ENCODE data around the gene DNASE1L3.
"Not testable (repeated sequence)": the region's sequence is repeated elsewhere in the genome, so short reads cannot be mapped to it uniquely, and the experiment has no call there.

Gene DNASE1L3, protein sequence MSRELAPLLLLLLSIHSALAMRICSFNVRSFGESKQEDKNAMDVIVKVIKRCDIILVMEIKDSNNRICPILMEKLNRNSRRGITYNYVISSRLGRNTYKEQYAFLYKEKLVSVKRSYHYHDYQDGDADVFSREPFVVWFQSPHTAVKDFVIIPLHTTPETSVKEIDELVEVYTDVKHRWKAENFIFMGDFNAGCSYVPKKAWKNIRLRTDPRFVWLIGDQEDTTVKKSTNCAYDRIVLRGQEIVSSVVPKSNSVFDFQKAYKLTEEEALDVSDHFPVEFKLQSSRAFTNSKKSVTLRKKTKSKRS

DNA sequence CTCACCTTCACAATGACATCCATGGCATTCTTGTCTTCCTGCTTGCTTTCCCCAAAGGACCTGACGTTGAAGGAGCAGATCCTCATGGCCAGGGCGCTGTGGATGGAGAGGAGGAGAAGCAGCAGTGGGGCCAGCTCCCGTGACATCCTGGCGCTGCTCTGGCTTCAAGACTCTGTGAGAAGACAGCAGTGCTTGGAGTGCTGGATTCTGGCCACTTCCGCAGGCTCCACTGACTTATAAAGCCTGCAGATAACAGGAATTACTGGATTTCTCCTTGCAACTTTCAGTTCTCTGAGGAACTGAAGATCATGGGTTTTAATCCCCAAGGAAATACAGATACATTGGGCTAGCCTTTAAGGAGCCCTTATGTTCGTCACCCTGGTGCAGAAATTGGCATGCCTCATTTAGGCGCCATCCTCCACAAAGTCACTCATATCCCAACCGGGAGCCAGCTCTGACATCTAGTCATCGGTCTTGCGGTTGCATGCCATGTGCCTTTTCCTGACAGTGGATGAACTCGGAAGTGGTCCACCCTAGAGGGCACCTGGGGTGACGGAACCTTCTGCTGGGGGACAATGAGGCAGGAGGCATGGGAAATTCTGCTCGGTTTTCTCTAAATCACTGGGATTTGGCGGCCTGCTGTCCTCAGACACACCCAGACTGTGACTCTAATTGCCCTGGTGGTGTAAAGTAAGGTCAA is at the start of gene DNASE1L3:
Gene DNASE1L3, minus strand, starts transcription at position 212 of the 700 bp plus-strand sequence. Its CDS starts 66 bp downstream, at position 146.
- DNase-seq (ENCODE audit: low read depth in 2 of 2): no peak

DNA sequence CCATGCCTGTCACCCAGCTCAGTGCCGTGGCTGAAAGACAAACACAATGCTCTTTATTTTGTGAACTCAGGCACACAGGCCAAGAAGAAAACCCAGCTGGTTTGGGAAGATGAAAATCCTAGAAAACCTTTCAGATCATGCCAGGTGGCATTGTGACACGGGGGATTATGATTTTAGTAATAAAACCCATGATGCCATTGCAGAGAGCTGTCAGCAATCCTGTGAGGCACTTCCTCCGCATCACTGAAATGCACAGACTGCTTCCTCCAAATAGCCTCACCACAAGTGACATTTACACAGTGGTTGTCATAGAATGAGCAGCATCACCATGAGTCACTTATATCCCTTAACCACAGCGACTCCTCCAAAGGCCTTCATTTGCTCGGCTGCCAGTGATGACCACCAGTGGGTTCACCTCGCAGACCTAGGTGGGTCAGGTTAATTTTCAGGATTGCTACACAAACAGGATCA is 49.5 kb upstream of the DNASE1L3 start:
- DNase-seq (ENCODE audit: low read depth in 2 of 2): no peak

DNA sequence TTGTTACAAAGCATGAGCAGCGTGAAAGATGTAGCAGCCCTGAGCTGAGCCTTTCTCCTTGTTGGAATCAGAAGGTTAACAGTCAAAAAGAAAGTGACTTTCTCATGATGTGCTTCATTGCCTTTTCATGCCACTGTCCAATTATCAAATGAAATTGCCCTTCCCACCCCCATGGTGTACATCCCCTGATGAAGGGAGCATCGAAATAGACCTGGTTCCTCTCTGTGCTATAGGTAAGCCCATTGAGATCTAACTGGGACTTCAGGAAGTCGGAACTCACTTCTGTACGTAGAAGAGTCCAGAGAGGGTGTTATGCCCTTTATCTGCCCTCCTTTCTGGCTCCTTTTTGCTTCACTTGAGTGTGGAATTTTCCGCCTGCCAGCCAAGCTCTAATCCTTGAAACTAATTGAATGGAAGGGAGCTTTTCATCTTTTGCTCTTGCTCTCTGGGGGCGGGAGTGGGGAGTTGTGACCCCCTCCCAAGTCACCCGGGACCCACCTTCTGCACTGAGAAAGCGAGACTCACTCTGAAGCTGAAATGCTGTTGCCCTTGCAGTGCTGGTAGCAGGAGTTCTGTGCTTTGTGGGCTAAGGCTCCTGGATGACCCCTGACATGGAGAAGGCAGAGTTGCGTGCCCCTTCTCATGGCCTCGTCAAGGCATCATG is 47.8 kb upstream of the DNASE1L3 start:
- DNase-seq (ENCODE audit: low read depth in 2 of 2): no peak

DNA sequence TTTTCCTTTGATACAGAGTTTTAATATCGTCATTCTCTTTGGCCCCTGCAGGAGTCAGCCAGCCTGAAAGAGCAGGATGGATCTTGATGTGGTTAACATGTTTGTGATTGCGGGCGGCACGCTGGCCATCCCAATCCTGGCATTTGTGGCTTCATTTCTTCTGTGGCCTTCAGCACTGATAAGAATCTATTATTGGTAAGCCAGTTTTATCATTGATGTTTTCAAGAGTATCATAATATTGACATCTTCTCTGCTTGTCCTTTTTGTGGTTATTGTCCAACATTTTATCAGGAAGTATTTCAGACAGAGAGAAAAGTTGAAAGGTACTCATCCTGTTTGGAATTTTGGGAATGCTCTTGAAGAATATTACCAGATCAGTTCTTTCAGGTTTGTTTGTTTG is 45.7 kb upstream of the DNASE1L3 start:
- no peak for DNase-seq (ENCODE audit: low read depth in 2 of 2)

DNA sequence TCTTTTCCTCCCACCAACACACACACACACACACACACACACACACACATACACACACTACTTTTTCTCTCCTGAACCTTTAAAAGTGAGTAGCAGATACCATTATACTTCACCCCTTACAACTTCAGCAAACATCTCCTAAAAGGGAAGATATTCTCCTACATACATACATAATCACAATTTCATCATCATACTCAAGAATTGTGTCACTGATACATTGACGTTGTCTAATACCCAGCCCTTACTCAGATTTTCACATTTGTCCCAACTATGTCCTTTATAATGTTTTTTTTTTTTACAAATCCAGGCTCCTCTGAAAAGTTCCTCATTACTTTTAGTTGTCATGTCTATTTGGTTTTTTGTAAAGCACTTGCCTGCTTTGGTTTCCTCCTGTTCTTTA is 45.3 kb upstream of the DNASE1L3 start:
- DNase-seq (ENCODE audit: low read depth in 2 of 2): no peak

DNA sequence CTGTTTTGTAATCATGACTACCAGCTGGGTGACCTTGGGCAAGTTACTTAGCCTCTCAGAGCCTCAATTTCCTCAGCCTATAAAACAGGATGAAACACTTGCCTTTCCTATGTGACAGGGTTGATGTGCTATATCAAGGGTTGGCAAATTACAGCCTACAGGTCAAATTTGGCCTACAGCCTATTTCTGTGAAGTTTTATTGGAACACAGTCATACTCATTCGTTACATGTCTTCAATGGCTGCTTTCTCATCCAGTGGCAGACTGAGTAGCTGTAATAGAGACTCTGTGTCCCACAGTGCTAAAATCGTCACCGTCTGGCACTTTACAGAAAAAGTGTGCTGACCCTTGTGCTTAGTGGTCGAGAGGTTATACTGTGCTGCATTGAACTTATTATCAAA is 43.4 kb upstream of the DNASE1L3 start:
- no peak for DNase-seq (ENCODE audit: low read depth in 2 of 2)

DNA sequence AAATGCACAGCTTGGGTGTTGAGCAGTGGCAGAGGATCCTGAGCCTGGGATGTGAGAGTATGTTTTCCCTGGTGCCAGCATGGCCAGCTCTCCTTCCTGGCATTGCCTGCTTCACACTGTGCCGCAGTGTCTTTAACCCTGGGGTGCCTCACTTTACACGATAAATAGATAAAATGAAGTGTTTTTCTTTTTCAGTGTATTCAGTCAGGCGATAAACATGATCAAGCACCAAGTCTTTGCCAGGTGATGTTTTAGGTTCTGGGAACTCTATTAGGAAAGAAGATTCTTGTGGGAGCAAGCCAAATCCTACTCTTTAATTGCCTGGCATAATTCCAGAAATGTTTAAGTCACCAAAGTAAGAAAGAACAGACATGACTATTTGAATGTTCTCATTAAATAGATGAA is 40.9 kb upstream of the DNASE1L3 start:
- no peak for DNase-seq (ENCODE audit: low read depth in 2 of 2)

DNA sequence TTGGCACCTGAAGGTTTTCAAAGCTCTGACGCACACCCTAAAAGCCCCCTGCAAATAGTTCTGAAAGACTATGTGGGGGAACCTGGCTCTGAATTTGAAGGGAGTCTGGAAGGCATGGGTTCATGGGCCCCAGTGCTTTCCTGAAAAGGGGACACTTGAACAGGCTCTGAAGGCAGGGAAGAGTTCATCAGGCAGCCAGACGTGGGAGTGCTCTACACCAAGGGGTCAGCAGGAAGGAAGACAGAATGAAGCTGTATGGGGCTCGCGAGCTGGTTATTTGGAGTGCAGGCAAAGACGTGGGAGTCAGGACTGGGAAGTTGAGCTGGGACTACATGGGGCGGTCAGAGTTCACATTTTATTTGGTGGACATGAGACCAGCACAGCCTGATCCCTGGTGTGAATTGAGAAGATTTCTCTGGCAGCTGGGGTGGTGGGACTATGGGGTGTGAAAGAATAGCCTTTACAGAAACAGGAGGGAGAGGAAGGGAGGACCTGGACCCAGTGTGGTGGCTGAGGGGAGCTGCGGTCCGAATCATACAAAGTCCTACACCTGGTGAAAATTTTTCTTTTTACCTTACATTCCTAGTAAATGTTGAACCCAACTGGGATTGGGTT is 39.4 kb upstream of the DNASE1L3 start:
- DNase-seq (ENCODE audit: low read depth in 2 of 2): no peak

DNA sequence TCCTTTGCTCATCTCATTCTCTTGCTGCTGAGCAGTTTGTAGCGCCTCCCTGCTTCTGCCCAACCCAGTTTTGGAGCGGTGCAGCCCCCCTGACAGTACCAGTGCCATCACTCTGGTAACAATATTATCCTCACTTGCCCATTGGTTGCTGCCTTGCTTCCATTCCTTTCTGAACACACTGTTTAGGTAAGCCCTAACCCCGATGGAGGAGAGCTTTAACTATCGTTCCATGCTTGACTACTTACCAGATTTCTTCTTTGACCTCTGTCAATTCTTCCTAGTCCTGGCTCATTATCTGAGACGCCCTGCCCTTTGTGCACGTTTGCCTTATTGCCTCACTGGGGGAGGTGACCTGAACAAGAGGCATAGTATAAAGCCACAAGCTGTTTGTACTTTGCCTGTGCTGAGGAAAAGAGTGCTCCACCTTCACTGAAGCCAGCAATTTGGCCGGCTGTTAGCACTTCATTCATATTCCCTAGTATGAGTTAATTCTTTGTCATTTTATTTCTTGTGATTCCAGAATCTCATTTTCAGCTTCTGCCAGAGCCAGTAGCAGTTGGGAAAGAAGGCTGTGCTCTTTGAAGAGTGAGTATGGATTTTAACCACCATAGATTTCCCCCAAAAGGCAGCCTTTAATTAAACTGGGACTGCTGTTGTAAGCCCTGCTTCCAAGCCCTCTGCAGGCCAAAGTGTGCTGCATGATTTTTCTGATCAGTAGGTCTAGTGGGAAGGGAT is 38.8 kb upstream of the DNASE1L3 start:
- no peak for DNase-seq (ENCODE audit: low read depth in 2 of 2)

DNA sequence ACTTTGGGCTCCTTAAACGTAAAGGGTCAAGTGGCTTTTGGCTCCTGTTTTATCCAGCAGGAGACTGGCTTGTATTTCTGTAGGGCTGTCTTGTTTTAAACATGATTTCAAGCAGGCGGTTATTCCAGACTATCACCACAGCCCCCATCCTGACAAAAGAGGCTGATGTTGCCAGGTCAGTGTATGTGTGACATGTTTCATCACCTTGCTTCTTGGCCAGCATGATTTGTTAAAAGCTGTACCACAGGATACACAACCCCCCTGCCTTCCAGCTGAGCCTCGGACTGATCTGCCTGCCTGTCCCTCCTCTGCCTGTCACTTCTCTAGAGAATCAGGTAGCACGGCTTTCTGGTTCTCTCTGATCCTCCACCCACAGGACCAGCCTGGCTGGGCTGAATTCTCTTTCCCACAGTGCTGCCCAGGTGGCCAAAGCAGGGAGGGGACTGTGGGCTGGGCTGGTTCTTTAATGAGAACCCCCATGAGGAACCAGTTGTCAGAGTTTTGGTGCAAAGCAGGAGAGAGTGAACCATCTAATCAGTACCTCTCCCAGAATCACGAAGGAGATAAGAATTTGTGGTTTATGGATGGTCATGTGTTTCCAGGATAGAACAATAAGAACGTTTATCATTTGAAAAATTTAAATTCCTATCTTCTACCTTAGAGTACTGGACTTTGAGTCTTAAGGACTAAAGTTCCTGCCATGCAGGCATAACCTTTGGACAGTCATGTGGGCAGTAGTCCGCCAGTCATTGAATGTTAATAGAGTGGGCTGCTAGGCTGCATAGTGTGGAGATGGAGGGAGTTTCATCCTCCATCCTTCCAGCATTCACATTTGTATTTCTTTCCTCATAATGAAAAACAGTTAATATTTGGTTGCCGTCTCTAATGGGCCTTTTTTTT is 35.6 kb upstream of the DNASE1L3 start:
- DNase-seq (ENCODE audit: low read depth in 2 of 2): no peak

DNA sequence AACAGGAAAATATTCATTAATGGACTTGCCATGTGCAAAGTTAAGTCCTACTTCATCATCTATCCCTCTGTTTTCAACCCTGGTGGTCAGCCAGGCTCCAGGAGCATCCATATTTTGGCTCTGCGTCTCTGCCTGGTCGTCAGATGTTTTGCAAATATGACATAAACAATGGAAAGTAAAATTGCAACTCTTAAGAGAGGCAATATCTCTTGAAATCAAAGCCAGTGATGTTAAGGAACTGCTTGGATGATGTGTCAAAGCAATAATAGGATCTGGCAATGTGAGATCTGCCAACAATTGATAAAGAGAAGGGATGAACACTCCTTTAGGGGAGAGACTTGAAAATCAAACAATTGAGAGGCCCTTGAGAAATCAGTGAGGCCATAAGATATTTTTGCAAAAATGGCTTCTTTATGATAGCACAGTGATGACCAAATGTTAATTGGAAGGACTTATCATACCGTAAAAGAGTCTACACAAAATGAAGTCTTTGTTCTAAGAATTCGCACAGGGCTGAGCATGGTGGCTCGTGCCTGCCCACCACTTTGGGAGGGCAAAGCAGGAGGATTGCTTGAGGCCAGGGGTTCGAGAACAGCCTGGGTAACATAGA is 33.3 kb upstream of the DNASE1L3 start:
- DNase-seq (ENCODE audit: low read depth in 2 of 2): no peak

DNA sequence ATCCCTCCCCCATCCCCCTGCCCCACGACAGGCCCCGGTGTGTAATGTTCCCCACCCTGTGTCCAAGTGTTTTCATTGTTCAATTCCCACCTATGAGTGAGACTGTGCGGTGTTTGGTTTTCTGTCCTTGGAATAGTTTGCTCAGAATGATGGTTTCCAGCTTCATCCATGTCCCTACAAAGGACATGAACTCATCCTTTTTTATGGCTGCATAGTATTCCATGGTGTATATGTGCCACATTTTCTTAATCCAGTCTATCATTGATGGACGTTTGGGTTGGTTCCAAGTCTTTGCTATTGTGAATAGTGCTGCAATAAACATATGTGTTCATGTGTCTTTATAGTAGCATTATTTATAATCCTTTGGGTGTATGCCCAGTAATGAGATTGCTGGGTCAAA is 32.1 kb upstream of the DNASE1L3 start:
- DNase-seq (ENCODE audit: low read depth in 2 of 2): not testable (repeated sequence)

DNA sequence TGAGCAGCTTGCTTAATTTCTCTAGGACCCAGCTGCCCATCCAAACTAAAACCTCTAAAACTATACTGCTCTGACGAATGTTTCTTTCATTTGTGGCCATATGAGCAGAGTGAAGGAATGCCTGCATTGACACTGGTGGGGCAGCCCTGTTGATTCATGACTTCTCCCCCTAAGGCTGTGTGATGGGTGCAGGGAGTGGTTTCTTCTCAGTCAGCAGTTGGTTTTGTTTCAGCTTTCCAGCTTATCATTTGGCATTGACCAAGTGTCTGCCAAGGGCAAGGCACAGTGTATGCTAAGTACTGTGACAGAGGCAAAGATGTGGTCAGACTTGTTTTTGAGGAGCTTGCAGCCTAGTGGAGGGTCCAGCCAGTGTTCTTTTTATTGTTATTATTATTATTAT is 31.6 kb upstream of the DNASE1L3 start:
- DNase-seq (ENCODE audit: low read depth in 2 of 2): no peak

DNA sequence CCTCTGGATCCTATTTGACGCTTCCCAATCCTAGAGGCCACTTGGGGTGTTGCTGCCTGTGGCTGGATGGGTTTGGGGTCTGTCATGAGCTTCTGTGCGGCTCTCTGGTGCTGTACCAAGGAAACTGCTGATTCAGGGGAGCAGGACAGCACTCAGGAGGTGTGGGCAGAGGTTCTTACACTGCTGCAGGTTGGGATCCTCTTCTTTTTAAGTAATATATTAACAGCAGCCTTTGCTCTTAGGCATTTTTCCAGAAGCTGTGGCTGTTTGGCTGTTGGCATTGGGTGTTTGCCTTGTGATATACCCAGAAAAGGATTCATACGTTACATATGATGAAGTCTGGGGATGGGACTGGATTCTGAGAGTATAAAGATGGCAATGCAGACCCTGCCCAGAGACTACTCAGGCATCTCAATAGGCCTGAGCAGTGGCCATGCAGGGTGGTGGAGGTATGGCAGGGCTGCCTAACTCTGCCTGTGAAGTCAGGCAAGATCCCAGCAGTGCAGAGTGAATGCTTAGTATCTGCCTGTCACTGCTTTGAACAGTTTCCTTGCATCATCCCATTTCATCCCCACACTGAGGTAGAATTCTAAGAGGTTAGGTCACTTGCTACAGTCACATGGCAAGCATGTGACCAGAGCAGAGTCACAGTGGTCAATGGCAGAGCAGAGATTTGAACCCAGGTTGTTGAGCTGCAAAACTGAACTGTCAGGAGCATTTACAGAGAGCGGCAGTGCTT is 30.7 kb upstream of the DNASE1L3 start:
- no peak for DNase-seq (ENCODE audit: low read depth in 2 of 2)

DNA sequence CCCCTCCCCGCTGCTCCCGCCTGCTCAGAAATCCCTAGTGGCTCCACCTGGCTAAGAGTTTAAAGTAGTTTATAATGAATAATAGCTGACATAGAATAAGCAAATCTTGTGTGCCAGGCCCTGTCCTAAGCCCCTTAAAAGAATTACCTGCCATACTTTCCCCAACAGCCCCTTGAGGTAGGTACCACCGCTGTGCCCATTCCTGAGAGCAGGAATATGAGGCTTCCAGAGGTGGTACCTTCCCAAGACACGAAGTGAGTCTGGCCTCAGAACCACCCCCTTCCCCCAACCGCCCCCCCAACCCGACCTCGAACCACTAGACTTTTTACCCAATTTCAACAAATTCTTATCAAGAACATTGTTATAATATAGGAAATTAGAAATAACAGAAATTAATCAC is 28.1 kb upstream of the DNASE1L3 start:
- no peak for DNase-seq (ENCODE audit: low read depth in 2 of 2)

DNA sequence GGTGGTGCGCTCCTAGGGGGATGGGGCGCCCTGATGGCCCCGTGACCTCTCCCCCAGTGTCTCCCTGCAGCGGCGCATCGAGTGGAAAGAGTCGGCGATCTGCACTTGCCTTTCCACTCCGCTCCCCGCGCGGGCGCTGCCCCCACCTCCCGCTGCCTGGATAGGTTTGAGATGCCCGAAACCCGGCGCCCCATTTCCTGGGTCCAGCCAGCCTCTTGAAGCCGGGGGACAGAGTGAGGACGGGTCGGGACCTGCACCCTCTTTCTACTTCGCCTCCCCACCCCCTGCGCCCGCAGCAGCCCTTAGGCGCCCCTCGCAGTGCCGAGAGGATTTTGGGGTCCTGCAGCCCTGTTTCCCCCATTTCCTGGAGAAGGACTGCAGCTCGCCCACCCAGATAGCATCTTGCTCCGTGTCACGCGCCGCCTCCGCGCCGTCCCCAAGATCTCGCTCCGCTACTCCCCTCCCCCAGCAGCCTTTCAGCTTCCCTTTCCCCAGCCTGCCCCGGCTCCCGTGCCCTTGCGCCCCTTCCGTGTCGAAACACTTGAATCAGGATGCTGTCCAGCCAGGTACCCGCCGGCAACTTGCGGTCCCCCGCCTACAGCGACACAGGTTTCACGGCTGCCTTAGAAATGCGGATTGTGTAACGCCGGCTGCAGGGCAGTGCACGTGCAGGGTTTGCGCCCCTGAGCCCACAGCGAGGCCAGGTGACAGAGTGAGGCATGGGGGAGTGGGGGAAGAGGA is 27.3 kb upstream of the DNASE1L3 start:
- peak; percentile 19 to 28 for DNase-seq (ENCODE audit: low read depth in 2 of 2)

DNA sequence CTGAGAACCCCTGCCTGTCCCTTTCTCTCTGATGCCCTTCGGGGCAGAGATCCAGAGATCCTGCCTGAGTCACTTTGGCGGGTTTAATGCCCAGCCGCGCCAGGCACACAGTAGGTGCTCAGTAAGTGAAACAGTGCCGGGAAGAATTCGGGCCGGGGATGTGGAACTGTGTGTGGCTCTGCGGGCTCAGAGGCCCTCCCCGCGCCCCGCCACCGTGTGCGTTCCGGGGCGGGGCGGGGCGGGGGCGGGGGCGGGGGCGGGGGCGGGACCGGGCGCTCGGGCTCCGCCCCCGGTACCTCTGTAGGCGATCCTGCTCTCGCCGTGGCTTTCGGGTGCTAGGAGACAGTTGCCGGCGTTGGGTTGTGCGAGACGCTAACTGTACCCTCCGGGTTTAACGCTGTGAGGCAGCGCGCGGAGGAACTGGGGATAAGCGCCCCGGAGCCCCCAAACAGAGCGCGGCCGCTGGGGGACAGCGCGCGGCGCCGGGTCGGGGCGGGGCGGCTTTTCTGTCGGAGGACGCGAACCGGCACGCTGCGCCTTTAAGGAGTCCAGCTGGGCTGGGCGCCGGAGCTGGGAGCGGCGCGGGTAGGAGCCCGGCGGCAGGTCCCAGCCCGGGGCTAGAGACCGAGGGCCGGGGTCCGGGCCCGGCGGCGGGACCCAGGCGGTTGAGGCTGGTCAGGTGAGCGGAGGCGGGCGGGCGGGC is 26.6 kb upstream of the DNASE1L3 start, which contains the start of gene ABHD6:
Gene ABHD6, plus strand, starts transcription at position 555 of the 703 bp plus-strand sequence. CDS start 18,795 bp downstream, outside the sequence.
- DNase-seq (ENCODE audit: low read depth in 2 of 2): peak; percentile 66 to 73

All from stimulated activated CD8-positive, alpha-beta memory T cell treated with anti-CD3 and anti-CD28 coated beads, Interleukin-7, amount 100 ng/mL, for 1 hour (primary cell).